Middle frontal gyrus (tissue), 1 donor: ENCODE measurements around the gene MMP20.

Experiments
- DNase-seq: peaks from one replicate; pipeline ENCODE4 v3.0.0-alpha.2; 2015; ENCODE audit warnings: low spot score; ENCODE audit errors: extremely low spot score

MMP20 gene

DNA sequence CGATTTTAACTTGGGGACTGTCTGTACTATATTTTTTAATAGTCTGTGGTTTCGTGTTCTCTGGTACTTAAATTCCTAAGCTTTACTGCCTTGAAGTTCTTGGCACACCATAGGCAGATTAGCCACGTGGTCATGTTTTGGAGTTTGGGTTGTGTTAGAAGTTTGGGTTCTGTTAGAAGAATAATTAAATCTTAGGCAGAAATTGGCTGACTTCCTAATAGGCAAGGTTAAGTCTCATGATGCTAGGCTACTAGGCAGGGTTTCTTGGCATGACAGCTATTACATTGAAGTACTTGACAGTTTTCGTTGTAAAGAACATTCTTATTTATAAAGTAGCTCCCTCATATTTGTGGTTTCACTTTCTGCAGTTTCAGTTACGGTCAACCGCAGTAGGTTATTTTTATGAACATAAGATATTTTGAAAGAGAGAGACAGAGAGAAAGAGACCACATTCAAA lies 64.5 kb downstream of the MMP20 start:
- no peak for DNase-seq

DNA sequence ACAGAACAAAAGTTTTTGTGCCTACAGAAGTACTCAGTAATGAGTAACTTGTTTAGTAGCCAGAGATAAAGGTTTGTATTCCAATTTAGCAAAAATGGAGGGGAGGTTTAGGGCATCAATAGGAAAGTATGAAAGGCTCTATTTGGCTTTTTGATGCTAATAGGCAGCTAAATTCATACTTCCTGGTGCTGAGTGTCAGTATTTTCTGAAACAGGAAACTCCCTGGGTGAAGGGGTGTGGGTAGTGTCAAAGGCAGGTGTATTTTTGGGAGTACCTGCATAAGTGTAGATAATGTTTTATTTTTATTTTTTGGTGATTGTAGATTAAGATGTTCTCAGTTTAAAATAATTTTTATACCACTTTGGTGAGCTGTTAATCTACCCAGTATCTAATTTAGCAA lies 65.3 kb downstream of the MMP20 start:
- no peak for DNase-seq

DNA sequence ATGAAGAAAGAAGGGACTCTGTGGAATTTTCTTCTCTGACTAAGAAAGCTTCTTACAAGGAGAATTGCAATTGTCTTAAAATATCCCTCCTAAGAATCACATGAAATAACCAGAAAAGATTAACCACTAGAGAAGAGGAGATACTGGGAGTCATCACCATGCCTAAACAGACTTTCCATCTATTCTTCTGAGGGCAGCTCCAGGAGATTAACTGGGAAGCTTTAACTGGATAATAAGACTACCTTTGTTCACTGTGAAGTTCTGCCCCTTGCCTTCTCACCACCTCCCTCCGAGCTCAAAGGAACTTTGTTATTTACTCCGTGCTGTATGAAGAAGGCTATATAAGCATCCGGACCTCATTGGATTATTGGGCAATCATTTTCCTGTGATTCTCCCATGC lies 70.0 kb downstream of the MMP20 start:
- DNase-seq: no peak

DNA sequence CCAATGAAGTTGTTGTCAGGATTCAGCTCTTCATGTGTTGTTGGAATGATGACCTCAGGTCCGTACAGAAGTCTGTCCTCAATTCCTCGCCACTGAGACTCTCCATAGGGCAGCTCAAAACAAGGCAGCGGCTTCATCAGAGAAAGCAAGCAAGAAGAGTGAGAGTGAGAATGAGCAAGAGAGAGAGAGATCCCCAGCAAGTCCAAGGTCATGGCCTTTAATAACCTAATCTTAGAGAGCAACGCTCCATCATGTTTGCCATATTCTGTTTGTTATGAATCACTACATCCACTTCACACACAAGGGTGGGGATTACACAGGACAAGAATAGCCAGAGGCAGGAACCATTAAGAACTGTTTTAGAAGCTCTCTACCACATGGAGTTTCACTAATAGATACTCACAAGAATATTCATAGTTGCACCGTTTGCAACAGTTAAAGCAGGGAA lies 71.3 kb downstream of the MMP20 start:
- no peak for DNase-seq

DNA sequence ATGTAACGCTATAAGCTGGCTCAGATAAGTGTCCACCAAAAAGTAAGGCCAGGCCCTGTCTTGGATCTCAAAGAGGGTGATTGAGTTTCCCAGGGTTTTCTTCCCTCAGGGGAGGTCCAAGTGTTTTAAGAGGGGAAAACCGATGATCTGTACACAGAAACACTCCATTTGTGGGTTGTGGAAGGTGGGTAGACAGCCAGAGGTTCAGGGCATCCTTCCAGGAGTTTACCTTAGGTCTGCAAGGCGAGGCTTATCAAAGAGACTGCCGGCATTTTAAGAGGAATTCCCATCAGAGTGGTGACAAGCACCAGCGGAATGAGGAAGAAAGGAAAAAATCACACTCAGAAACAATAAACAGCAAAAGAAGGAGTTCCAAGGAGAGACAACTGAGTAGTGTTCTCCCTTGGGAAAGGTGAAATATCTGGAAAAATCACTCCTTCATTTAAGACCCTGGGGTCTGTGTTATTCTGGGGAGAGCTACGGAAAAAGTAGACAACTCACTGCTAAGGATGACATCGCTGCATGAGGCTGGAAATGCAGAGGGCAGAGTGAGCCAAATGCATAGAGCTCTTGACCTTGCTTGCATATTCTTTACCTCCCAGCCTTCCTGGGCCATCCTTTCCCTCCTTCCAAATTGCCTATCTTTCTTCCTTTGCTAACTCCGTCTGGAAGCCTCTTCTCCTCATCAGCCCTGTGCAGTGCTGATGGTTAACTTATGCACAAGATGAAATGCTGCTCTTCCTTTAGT lies 72.5 kb downstream of the MMP20 start:
- DNase-seq: no peak

- no peak for DNase-seq
Observed at GRCh38 chr11:102552020-102552419, 73.1 kb downstream of the MMP20 start.

- DNase-seq: no peak
Observed at GRCh38 chr11:102551169-102551781, 73.9 kb downstream of the MMP20 start.

DNA sequence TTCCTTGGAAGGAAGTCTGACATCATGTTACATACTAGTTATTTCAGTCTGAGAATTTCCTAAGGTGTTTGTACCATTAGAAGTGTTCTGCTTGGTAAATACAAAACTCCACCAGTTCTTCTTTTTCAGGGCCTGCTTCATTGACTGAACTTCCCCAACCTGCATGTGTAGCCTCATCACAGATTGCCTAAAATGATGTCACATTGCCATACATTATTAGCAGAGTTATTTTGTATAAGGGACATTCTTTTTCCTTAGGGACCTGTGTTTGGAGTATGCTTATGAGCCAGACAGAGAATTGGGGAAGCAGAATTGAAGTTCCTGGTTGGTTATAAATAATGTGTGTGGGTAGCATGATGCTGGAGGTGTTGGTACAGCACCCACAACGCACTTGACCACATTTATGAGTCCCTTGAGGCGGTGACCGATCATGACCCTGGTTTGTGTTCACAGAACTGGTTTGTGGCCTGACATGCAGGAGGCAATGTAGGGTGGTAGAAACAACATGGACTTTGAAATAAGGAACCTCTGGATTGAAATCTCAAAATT lies 78.1 kb downstream of the MMP20 start:
- no peak for DNase-seq

DNA sequence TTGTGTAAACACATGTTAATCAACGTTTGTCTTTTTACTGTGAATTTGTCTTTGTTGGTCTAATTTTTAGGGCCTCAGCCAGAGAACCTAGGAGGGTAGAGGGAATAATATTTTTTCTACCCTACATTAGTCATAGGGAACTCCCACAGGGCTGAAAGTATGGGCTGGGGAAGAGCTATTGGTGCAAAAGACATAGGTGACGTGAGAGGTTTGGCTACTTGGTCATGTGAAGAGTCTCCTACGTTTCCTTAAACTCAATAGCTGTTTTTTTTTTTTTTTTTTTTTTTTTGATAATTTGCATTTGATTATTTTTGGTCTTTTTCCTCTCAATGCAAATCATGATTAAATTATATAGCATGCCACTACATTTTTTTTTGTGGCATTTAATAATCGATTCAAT lies 78.7 kb downstream of the MMP20 start:
- DNase-seq: no peak

- DNase-seq: no peak
Observed at GRCh38 chr11:102545701-102546100, 79.4 kb downstream of the MMP20 start.

GRCh38 chr11:102544594-102544993 lies 80.5 kb downstream of the MMP20 start:
- no peak for DNase-seq

- no peak for DNase-seq
Observed at GRCh38 chr11:102539567-102539966, 85.6 kb downstream of the MMP20 start.

DNA sequence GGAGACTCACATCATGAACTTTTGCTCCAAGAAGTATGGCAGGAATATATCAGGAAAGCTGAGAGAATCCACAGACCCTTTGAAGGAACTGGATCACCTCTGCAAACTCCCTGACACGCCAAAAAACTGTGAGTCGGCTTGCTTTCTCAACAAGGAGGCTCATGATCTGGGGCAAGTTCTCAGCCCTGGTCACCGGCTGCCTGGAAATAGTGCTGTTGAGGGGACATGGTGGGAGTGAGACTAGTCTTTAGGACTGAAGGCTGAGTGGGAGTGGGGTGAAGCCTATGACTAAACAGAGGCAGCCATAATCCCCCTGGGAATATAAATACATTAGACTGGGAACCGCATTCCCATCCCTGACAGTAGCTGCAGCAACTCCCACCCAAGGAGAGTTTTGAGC lies 86.2 kb downstream of the MMP20 start:
- no peak for DNase-seq

- DNase-seq: no peak
Observed at GRCh38 chr11:102534261-102534872, 90.8 kb downstream of the MMP20 start.

- DNase-seq: no peak
Observed at GRCh38 chr11:102530558-102530957, 94.6 kb downstream of the MMP20 start, which contains the start of gene MMP7. Gene MMP7 (minus strand): TSS chr11:102530747. CDS start chr11:102530700, 47 bp downstream.

DNA sequence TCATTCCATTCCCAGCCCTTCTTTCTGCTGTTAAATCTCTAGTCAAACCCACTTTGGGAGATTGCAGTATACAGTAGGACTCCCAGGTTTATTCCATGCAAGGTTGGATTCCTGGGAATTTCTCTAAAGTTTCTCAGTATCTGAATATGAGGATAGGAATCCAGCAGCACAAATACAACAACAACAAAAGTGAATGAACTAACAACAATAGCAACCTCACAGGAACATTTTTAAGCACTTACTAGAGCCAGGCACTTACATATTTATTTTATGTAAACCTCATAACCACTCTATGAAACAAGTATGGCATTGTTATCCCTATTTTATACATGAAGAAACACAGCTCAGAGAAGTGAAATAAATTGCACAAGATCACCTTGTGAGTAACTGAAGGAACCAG lies 96.5 kb downstream of the MMP20 start:
- no peak for DNase-seq

- DNase-seq: no peak
Observed at GRCh38 chr11:102527684-102528083, 97.4 kb downstream of the MMP20 start.

DNA sequence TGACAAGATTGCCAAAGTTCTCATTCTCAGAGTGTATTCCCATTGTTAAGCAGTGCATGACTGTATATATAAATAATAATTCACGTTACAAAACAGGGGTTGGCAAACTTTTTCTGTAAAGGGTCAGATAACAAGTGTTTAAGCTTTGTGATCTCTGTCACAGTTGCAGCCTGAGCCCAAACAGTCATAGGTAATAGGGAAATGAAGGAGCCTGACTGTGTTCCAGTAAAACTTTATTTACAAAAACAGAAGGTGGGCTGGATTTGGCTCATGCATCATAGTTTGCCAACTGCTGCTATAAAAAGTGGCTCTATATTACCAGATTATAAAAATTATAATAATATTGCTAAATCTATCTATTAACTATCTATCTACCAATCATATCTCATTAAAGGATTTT lies 98.1 kb downstream of the MMP20 start:
- DNase-seq: no peak
